Keratinocyte (primary cell): ENCODE measurements around the gene PRR9.

Source experiments
- CTCF ChIP-seq, 3 experiments: IDR thresholded peaks in 1 of 3; conservative IDR thresholded peaks in 1 of 3; optimal IDR thresholded peaks in 1 of 3; 2 replicates in 2 of 3; 3 replicates in 1 of 3; pipeline versions ENCODE3 to v1.5.1; 2011; ENCODE audit warnings: low read length in 3 of 3, mild to moderate bottlenecking in 3 of 3, moderate library complexity in 2 of 3, control low read depth in 1 of 3, inconsistent platforms in 1 of 3; ENCODE audit not compliant: insufficient read depth in 2 of 3; ENCODE audit errors: extremely low read depth in 1 of 3
- EZH2 ChIP-seq: IDR thresholded peaks from one replicate; pipeline ENCODE4 v1.6.1; 2012; ENCODE audit warnings: inconsistent platforms, mild to moderate bottlenecking, low read length, moderate library complexity

- TF ChIP-seq CTCF (optimal IDR thresholded peaks at IDR 0.05 in 1 of 3, IDR thresholded peaks at IDR 0.05 in 1 of 3, conservative IDR thresholded peaks at IDR 0.05 in 1 of 3; ENCODE audit: extremely low read depth in 1 of 3, insufficient read depth in 2 of 3, low read length in 3 of 3) (no peak), EZH2 (no peak)
Measured at GRCh38 chr1:153174624-153175023, 42.8 kb upstream of the PRR9 start.
